Thoracic aorta (tissue), 2 donors: Measurements from ENCODE around the gene ARGLU1. TPM values are rescaled to one million over a fixed set of nuclear protein-coding genes. Genes with fewer than 3 reads are reported as not detected.

Source experiments
- ATAC-seq: fragments of 150-250 bp; one replicate; pipeline ENCODE4 v1.8.0; 2017; ENCODE audit warnings: low read depth; ENCODE audit not compliant: insufficient number of reproducible peaks, low FRiP score
- DNase-seq: peaks from one replicate; pipeline ENCODE4 v3.0.0-alpha.2; 2020; ENCODE audit warnings: low spot score
- H3K27ac ChIP-seq, 2 donors: fragments of 200-600 bp; sonication (generic); 1 replicate in 1 of 2; 2 replicates in 1 of 2; pipeline ENCODE4 v1.5.1; 2016; ENCODE audit warnings: mild to moderate bottlenecking in 2 of 2, moderate library complexity in 2 of 2
- H3K27me3 ChIP-seq: fragments of 200-600 bp; sonication (generic); replicated peaks from 2 replicates; pipeline ENCODE4 v1.6.0; 2016; ENCODE audit warnings: mild to moderate bottlenecking; ENCODE audit not compliant: insufficient read depth
- H3K36me3 ChIP-seq: fragments of 200-600 bp; sonication (generic); one replicate; pipeline ENCODE4 v1.5.1; 2016
- H3K4me1 ChIP-seq, 2 donors: fragments of 200-600 bp; sonication (generic); 1 replicate in 1 of 2; 2 replicates in 1 of 2; pipeline versions ENCODE4 v1.5.1 to v1.6.0; 2016; ENCODE audit warnings: low read depth in 2 of 2, mild to moderate bottlenecking in 1 of 2; ENCODE audit not compliant: control insufficient read depth in 1 of 2
- H3K4me3 ChIP-seq: fragments of 200-600 bp; sonication (generic); 2 replicates; pipeline ENCODE4 v1.5.1; 2016; ENCODE audit warnings: mild to moderate bottlenecking
- H3K9me3 ChIP-seq: fragments of 200-600 bp; sonication (generic); 2 replicates; pipeline ENCODE4 v1.5.1; 2016
- CTCF ChIP-seq: fragments of 200-600 bp; sonication (generic); IDR thresholded peaks from one replicate; pipeline ENCODE4 v1.5.1; 2019; ENCODE audit warnings: antibody characterized with exemption
- total RNA-seq, 2 donors: library from RNA; depleted of rRNA; stranded (reverse); fragments of >200 nt; gene quantifications; one replicate each; pipeline versions ENCODE4 v1.1.0 to v1.2.3, GENCODE V29; 2016

Gene ARGLU1
- total RNA-seq, 2 donors from 2014 or later = 112 to 159 TPM

GRCh38 chr13:106587787-106588186 lies 19.9 kb upstream of the ARGLU1 start:
- no peak for DNase-seq
- Histone ChIP-seq H3K9me3 (peaks cover 7% of the 10 kb centered on the region), H3K27me3 (no peaks in the 10 kb centered on the region), H3K27ac (no peak overlapping the region), H3K4me3 (no peak overlapping the region), H3K4me1 (no peaks in the 10 kb centered on the region), H3K36me3 (no peaks in the 10 kb centered on the region)
- ATAC-seq = no peak
- TF ChIP-seq CTCF = no peak

- no peak for TF ChIP-seq CTCF
- Histone ChIP-seq H3K9me3 (peaks cover 7% of the 10 kb centered on the region), H3K4me3 (no peak overlapping the region), H3K36me3 (no peaks in the 10 kb centered on the region), H3K27ac (no peak overlapping the region), H3K4me1 (no peaks in the 10 kb centered on the region), H3K27me3 (no peaks in the 10 kb centered on the region)
- no peak for DNase-seq
- ATAC-seq = no peak
Observed at GRCh38 chr13:106586648-106587166, 18.8 kb upstream of the ARGLU1 start.

DNA sequence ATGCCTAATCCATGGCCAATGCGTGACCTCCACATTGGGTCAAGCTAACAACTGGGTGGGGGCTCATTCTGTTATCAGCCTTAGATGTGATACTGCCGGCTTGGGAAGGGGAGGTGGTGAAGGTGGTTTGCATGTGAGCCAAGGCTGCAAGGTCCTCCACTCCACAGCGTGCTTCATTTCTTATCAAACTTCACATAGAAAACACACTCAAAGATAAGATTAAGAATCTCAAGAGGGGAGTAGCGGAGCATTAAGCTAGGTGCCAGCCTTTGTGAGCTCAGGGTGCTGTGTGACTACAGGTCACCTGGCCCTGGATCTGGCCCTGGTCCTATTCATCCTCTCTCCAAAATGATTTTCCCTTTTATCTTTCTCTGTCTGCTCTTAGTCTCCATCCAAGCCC lies 13.3 kb upstream of the ARGLU1 start:
- Histone ChIP-seq H3K27ac (no peak overlapping the region), H3K27me3 (no peaks in the 10 kb centered on the region), H3K9me3 (peaks cover 7% of the 10 kb centered on the region), H3K36me3 (no peaks in the 10 kb centered on the region), H3K4me3 (no peak overlapping the region), H3K4me1 (peaks cover 9 to 10% of the 10 kb centered on the region in 2 donors)
- ATAC-seq (no peak), DNase-seq (no peak)
- TF ChIP-seq CTCF = no peak

GRCh38 chr13:106575896-106576295 lies 8.0 kb upstream of the ARGLU1 start:
- Histone ChIP-seq H3K4me3 (no peak overlapping the region), H3K27ac (no peak overlapping the region), H3K9me3 (no peaks in the 10 kb centered on the region), H3K27me3 (no peaks in the 10 kb centered on the region), H3K36me3 (no peaks in the 10 kb centered on the region), H3K4me1 (peaks cover 9 to 14% of the 10 kb centered on the region in 2 donors)
- DNase-seq (no peak), ATAC-seq (no peak)
- TF ChIP-seq CTCF = no peak

- Histone ChIP-seq H3K9me3 (no peaks in the 10 kb centered on the region), H3K27ac (no peak overlapping the region), H3K27me3 (no peaks in the 10 kb centered on the region), H3K4me3 (no peak overlapping the region), H3K4me1 (peaks cover 9 to 20% of the 10 kb centered on the region in 2 donors), H3K36me3 (no peaks in the 10 kb centered on the region)
- ATAC-seq (no peak), DNase-seq (no peak)
- no peak for TF ChIP-seq CTCF
Observed at GRCh38 chr13:106573868-106574267, 5.9 kb upstream of the ARGLU1 start.
